Measurements from ENCODE around the gene PTPRE. TPM values are rescaled to one million over a fixed set of nuclear protein-coding genes. Genes with fewer than 3 reads are reported as not detected.

Gene PTPRE
- total and polyA plus RNA-seq, 2 donors from 2014 or later = 1.1 to 25.7 TPM

DNA sequence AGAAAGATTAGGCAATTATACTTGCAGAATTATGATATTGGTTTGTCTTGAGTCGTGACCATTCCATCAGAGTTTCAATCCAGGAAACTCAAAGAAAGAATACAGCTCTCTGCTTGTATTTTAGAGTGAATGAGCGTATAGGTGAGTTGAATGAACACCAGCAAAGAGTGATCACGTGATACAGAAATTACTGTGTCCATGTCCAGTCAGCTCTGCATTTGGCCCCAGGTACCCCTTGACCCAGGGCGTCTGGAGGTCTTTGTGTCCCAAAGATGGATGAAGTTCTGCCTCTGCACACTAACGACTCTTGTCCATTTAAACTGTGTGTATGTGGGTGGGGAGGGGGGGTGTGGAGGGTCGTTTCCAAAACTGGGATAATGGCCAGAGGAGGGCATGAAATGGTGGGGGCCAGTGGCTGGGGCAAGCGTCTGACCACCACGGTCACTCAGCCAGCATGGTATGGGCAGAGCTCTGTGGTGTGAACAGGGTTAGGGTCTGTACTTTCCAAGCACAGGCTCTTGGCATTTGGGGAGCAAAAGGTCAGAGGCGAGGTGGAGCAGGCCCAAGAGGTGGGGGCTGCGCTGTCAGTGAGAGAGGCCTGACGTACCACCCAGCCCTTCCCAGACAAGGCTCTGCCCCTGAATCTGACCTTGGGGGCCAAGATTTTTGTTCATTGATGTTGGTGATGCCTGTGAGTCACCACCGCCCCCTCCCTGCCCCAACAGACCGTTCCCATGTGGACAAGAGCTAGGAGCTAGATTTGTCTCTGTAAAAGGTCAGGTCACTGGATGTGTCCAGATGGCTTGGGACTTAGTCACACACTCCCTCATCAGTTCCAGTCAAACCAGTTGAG lies 1.4 kb downstream of the PTPRE start:
- Histone ChIP-seq H3K9me3 (ENCODE audit: control insufficient read depth in 2 of 3, insufficient read depth in 1 of 3, low read length in 3 of 3) (no peaks in the 10 kb centered on the region), H3K4me1 (ENCODE audit: control insufficient read depth in 2 of 3, insufficient read depth in 2 of 3, low read depth in 1 of 3, low read length in 3 of 3) (peaks cover 0 to 8% (median 0%) of the 10 kb centered on the region in 3 donors), H3K9ac (ENCODE audit: low read length in 3 of 3) (no peak overlapping the region), H3K27ac (ENCODE audit: low read depth in 2 of 2, low read length in 2 of 2) (no peak overlapping the region), H3K36me3 (ENCODE audit: control insufficient read depth in 2 of 3, insufficient read depth in 3 of 3, low read length in 3 of 3) (no peaks in the 10 kb centered on the region), H3K4me3 (ENCODE audit: low read length in 3 of 3) (peak overlapping the region in 2 of 3 donors; percentile 14 to 55), H3K27me3 (ENCODE audit: control insufficient read depth, insufficient read depth, low read length) (no peaks in the 10 kb centered on the region)
- FAIRE-seq = no peak
- intact Hi-C loops (cut with DNase I) = loop anchor here (5.0 kb wide), 1 partner anchor 99 kb away; no protein-coding TSS in a partner anchor
- no peak for DNase-seq
- no peak for TF ChIP-seq CTCF (IDR thresholded peaks at IDR 0.05; ENCODE audit: borderline replicate concordance, extremely low read depth, insufficient read depth)

- H3K27ac ChIP-seq (ENCODE audit: low read depth in 2 of 2, low read length in 2 of 2) = no peak overlapping the region
- peaks cover 0 to 8% (median 0%) of the 10 kb centered on the region in 3 donors for H3K4me1 ChIP-seq (ENCODE audit: control insufficient read depth in 2 of 3, insufficient read depth in 2 of 3, low read depth in 1 of 3, low read length in 3 of 3)
- DNase-seq = no peak
- FAIRE-seq = no peak
- H3K9me3 ChIP-seq (ENCODE audit: control insufficient read depth in 2 of 3, insufficient read depth in 1 of 3, low read length in 3 of 3) = no peaks in the 10 kb centered on the region
- H3K9ac ChIP-seq (ENCODE audit: low read length in 3 of 3) = no peak overlapping the region
- H3K4me3 ChIP-seq (ENCODE audit: low read length in 3 of 3) = no peak overlapping the region
- H3K36me3 ChIP-seq (ENCODE audit: control insufficient read depth in 2 of 3, insufficient read depth in 3 of 3, low read length in 3 of 3) = no peaks in the 10 kb centered on the region
- intact Hi-C loops (cut with DNase I) = loop anchor here (5.0 kb wide), 1 partner anchor 98 kb away; no protein-coding TSS in a partner anchor
- H3K27me3 ChIP-seq (ENCODE audit: control insufficient read depth, insufficient read depth, low read length) = no peaks in the 10 kb centered on the region
- no peak for TF ChIP-seq CTCF (IDR thresholded peaks at IDR 0.05; ENCODE audit: borderline replicate concordance, extremely low read depth, insufficient read depth)
These were observed 2.0 kb downstream of the PTPRE start for GRCh38 chr10:127908959-127909267.

DNA sequence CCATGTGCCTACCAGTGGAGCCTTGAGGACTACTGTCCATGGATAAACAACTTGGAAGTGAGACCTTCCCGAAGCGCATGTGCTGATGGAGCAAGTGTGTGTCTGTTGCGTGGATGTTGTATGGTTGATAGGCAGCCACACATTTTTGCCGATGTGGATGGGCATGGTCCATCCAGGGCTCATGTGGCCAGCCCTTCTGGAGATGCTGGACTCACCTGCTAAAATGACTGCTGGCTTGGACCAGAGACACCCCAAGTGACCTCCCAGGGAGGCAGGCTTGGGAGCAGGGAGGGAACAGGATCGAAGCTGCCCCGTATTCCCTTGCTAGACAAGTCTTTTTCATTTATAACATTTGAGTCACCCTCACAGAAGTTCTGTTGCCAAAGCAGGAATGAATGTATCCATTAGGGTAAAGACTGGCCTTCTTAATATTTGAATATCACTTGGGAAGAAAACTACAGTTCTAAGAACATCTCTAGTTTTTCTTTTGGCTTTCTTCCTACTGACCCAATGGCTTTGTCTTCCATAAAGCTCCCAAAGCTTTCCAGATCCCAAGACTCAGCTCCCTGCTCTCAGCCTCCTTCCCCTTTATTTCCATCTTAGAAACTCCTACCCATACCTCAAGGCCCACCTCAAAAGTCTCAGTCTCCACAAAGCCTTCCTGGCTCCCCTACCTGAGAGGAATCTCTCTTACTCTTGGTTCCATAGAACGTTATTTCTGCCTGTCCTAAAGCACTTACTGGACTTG lies 3.0 kb downstream of the PTPRE start:
- intact Hi-C loops (cut with DNase I) = loop anchor here (5.0 kb wide), 1 partner anchor 97 kb away; no protein-coding TSS in a partner anchor
- FAIRE-seq = no peak
- no peak overlapping the region for H3K27ac ChIP-seq (ENCODE audit: low read depth in 2 of 2, low read length in 2 of 2)

More for the DNA sequence above, 3.0 kb downstream of the PTPRE start:
- DNase-seq = no peak
- H3K36me3 ChIP-seq (ENCODE audit: control insufficient read depth in 2 of 3, insufficient read depth in 3 of 3, low read length in 3 of 3) = no peaks in the 10 kb centered on the region
- peaks cover 0 to 8% (median 0%) of the 10 kb centered on the region in 3 donors for H3K4me1 ChIP-seq (ENCODE audit: control insufficient read depth in 2 of 3, insufficient read depth in 2 of 3, low read depth in 1 of 3, low read length in 3 of 3)
- no peaks in the 10 kb centered on the region for H3K9me3 ChIP-seq (ENCODE audit: control insufficient read depth in 2 of 3, insufficient read depth in 1 of 3, low read length in 3 of 3)
- no peaks in the 10 kb centered on the region for H3K27me3 ChIP-seq (ENCODE audit: control insufficient read depth, insufficient read depth, low read length)
- no peak overlapping the region for H3K9ac ChIP-seq (ENCODE audit: low read length in 3 of 3)
- H3K4me3 ChIP-seq (ENCODE audit: low read length in 3 of 3) = no peak overlapping the region
- no peak for TF ChIP-seq CTCF (IDR thresholded peaks at IDR 0.05; ENCODE audit: borderline replicate concordance, extremely low read depth, insufficient read depth)
